Liver (tissue), 9 donors: ENCODE results near the gene SNRPA. TPM values are rescaled to one million over a fixed set of nuclear protein-coding genes. Genes with fewer than 3 reads are reported as not detected.

ENCODE experiments used
- DNase-seq: peaks from one replicate; pipeline ENCODE4 v3.0.0-alpha.2; 2017; ENCODE audit warnings: low spot score
- H3K27ac ChIP-seq, 2 donors: one replicate each; pipeline ENCODE4 v1.7.0; 2013; ENCODE audit warnings: inconsistent platforms in 2 of 2, low read length in 2 of 2, control low read depth in 1 of 2, low read depth in 1 of 2, mild to moderate bottlenecking in 1 of 2
- H3K27me3 ChIP-seq, 4 donors: one replicate each; pipeline versions ENCODE4 v1.6.1 to v1.7.0; 2013; ENCODE audit warnings: low read length in 3 of 4, inconsistent platforms in 1 of 4, mild to moderate bottlenecking in 1 of 4, moderate library complexity in 1 of 4; ENCODE audit not compliant: control insufficient read depth in 4 of 4, insufficient read depth in 4 of 4
- H3K36me3 ChIP-seq, 4 donors: one replicate each; pipeline versions ENCODE4 v1.6.1 to v1.7.0; 2013; ENCODE audit warnings: low read length in 3 of 4, mild to moderate bottlenecking in 3 of 4, low read depth in 1 of 4, moderate library complexity in 1 of 4; ENCODE audit not compliant: control insufficient read depth in 4 of 4, insufficient read depth in 3 of 4
- H3K4me1 ChIP-seq, 4 donors: one replicate each; pipeline versions ENCODE4 v1.6.1 to v1.7.0; 2013; ENCODE audit warnings: low read length in 3 of 4, mild to moderate bottlenecking in 3 of 4, moderate library complexity in 1 of 4; ENCODE audit not compliant: control insufficient read depth in 4 of 4, insufficient read depth in 4 of 4
- H3K4me3 ChIP-seq, 3 donors: one replicate each; pipeline versions ENCODE4 v1.6.1 to v1.7.0; 2013; ENCODE audit warnings: low read length in 3 of 3, control low read depth in 1 of 3, low read depth in 1 of 3, mild to moderate bottlenecking in 1 of 3
- H3K9ac ChIP-seq, 2 donors: one replicate each; pipeline ENCODE4 v1.7.0; 2013; ENCODE audit warnings: low read length in 2 of 2, mild to moderate bottlenecking in 2 of 2, moderate library complexity in 2 of 2, control low read depth in 1 of 2, low read depth in 1 of 2
- H3K9me3 ChIP-seq, 4 donors: one replicate each; pipeline versions ENCODE4 v1.6.1 to v1.7.0; 2013; ENCODE audit warnings: low read length in 3 of 4; ENCODE audit not compliant: control insufficient read depth in 4 of 4
- CTCF ChIP-seq: fragments of 150-350 bp; IDR thresholded peaks from 2 replicates; pipeline ENCODE4 v1.5.1; 2017; ENCODE audit warnings: improper control_type of control experiment, low read depth, low read length; ENCODE audit not compliant: missing input control
- EGR1 ChIP-seq, 2 donors: IDR thresholded peaks; 2 replicates each; pipeline ENCODE4 v1.6.1; 2016 to 2018; ENCODE audit warnings: antibody characterized with exemption in 2 of 2, low read depth in 2 of 2
- FOXA1 ChIP-seq: IDR thresholded peaks from 2 replicates; pipeline ENCODE4 v1.6.1; 2016; ENCODE audit warnings: antibody characterized with exemption
- FOXA2 ChIP-seq: IDR thresholded peaks from 2 replicates; pipeline ENCODE4 v1.6.1; 2016; ENCODE audit warnings: antibody characterized with exemption
- GABPA ChIP-seq, 2 donors: IDR thresholded peaks in 1 of 2; conservative IDR thresholded peaks in 1 of 2; 2 replicates each; pipeline ENCODE4 v1.6.1; 2016; ENCODE audit warnings: antibody characterized with exemption in 2 of 2, mild to moderate bottlenecking in 1 of 2, moderate library complexity in 1 of 2
- HNF4A ChIP-seq, 2 donors: conservative IDR thresholded peaks; 2 replicates each; pipeline ENCODE4 v1.6.1; 2016; ENCODE audit warnings: antibody characterized with exemption in 2 of 2, mild to moderate bottlenecking in 2 of 2
- HNF4G ChIP-seq: IDR thresholded peaks from 2 replicates; pipeline ENCODE4 v1.6.1; 2016; ENCODE audit warnings: antibody characterized with exemption
- JUND ChIP-seq, 2 donors: IDR thresholded peaks; 2 replicates each; pipeline ENCODE4 v1.6.1; 2016; ENCODE audit warnings: antibody characterized with exemption in 2 of 2
- MAX ChIP-seq: IDR thresholded peaks from 2 replicates; pipeline ENCODE4 v1.6.1; 2016; ENCODE audit warnings: antibody characterized with exemption
- NR2F2 ChIP-seq: IDR thresholded peaks from 2 replicates; pipeline ENCODE4 v1.6.1; 2016; ENCODE audit warnings: antibody characterized with exemption
- RAD21 ChIP-seq, 2 donors: IDR thresholded peaks; 2 replicates each; pipeline ENCODE4 v1.6.1; 2016; ENCODE audit warnings: antibody characterized with exemption in 2 of 2, mild to moderate bottlenecking in 2 of 2
- REST ChIP-seq: IDR thresholded peaks from 2 replicates; pipeline ENCODE4 v1.6.1; 2016; ENCODE audit warnings: antibody characterized with exemption, mild to moderate bottlenecking
- RXRA ChIP-seq, 2 donors: IDR thresholded peaks; 2 replicates each; pipeline ENCODE4 v1.6.1; 2017 to 2018; ENCODE audit warnings: antibody characterized with exemption in 2 of 2, mild to moderate bottlenecking in 1 of 2
- SP1 ChIP-seq: IDR thresholded peaks from 2 replicates; pipeline ENCODE4 v1.6.1; 2018; ENCODE audit warnings: antibody characterized with exemption, mild to moderate bottlenecking
- TAF1 ChIP-seq: conservative IDR thresholded peaks from 2 replicates; pipeline ENCODE4 v1.6.1; 2016; ENCODE audit warnings: antibody characterized with exemption, mild to moderate bottlenecking
- YY1 ChIP-seq: IDR thresholded peaks from 2 replicates; pipeline ENCODE4 v1.6.1; 2016; ENCODE audit warnings: antibody characterized with exemption, mild to moderate bottlenecking
- ZBTB33 ChIP-seq: IDR thresholded peaks from 2 replicates; pipeline ENCODE4 v1.6.1; 2016; ENCODE audit warnings: antibody characterized with exemption
- WGBS: extraction: QIAGEN DNeasy Blood & Tissue Kit; methylation state at CpG from one replicate; pipeline ENCODE4 v1.1.7; 2013; 5-methylcytosine and 5-hydroxymethylcytosine counted together
- polyA plus RNA-seq, 2 donors: library from polyadenylated mRNA; stranded (reverse) in 1 of 2; unstranded in 1 of 2; fragments of 200-250 nt in 1 of 2; fragments of >200 nt in 1 of 2; fragmentation: Nextera tagmentation in 1 of 2; extraction: Ambion mirVana in 1 of 2; gene quantifications; one replicate each; pipeline versions ENCODE4 v1.2.1 to v1.2.3, GENCODE V29; 2013 to 2015
- total RNA-seq, 2 donors: library from RNA; depleted of rRNA; stranded (reverse); fragments of >200 nt; gene quantifications; one replicate each; pipeline ENCODE4 v1.2.3, GENCODE V29; 2014
- TF ChIP-seq, protein P1 (sequence below): IDR thresholded peaks from 2 replicates; pipeline ENCODE4 v1.6.1; 2016; ENCODE audit warnings: antibody characterized with exemption
- donor health status: healthy.
- donor health status: healthy.
- donor health status: healthy.
- donor health status: healthy.
- donor health status: healthy.

Gene SNRPA
- total and polyA plus RNA-seq, 4 donors: 11.8 to 27.1 (median 17.0) TPM

GRCh38 chr19:40741527-40742390 lies 9.2 kb upstream of the SNRPA start:
- Histone ChIP-seq H3K9me3 (no peaks in the 10 kb centered on the region), H3K27me3 (no peaks in the 10 kb centered on the region), H3K9ac (no peak overlapping the region), H3K4me3 (no peak overlapping the region), H3K36me3 (peaks cover 5 to 33% (median 12%) of the 10 kb centered on the region in 4 donors), H3K27ac (no peak overlapping the region), H3K4me1 (peaks cover 0 to 3% (median 1%) of the 10 kb centered on the region in 4 donors)
- WGBS: 93% methylated on average over 10 of the region's 10 CpGs
- TF ChIP-seq ZBTB33 (no peak), MAX (no peak), GABPA (IDR thresholded peaks at IDR 0.05 in 1 of 2, conservative IDR thresholded peaks at IDR 0.05 in 1 of 2) (no peak), REST (no peak), CTCF (no peak), NR2F2 (no peak), SP1 (no peak), RXRA (IDR thresholded peaks at IDR 0.05) (no peak), YY1 (no peak), EGR1 (IDR thresholded peaks at IDR 0.05; ENCODE audit: low read depth in 2 of 2) (no peak), RAD21 (IDR thresholded peaks at IDR 0.05) (no peak), FOXA1 (no peak), HNF4G (no peak), HNF4A (conservative IDR thresholded peaks at IDR 0.05) (no peak), TAF1 (no peak), FOXA2 (no peak), JUND (IDR thresholded peaks at IDR 0.05) (no peak)
- TF ChIP-seq, protein P1, sequence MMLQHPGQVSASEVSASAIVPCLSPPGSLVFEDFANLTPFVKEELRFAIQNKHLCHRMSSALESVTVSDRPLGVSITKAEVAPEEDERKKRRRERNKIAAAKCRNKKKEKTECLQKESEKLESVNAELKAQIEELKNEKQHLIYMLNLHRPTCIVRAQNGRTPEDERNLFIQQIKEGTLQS: no peak
- no peak for DNase-seq
